GM12891 (cell line): ENCODE measurements around the gene CLCA2.

Source experiments
- POLR2A ChIP-seq: IDR thresholded peaks from 2 replicates; pipeline ENCODE4 v1.6.1; 2011; ENCODE audit warnings: low read depth, low read length, control low read depth
- POLR2AphosphoS5 ChIP-seq: IDR thresholded peaks from 2 replicates; pipeline ENCODE4 v1.6.1; 2011; ENCODE audit warnings: low read depth, low read length, control low read depth
- SPI1 ChIP-seq: IDR thresholded peaks from 2 replicates; pipeline ENCODE4 v1.6.1; 2011; ENCODE audit warnings: low read depth, low read length, control low read depth
- TAF1 ChIP-seq: IDR thresholded peaks from 2 replicates; pipeline ENCODE4 v1.6.1; 2011; ENCODE audit warnings: low read depth, low read length, control low read depth

GRCh38 chr1:86448670-86449069 lies 24.7 kb downstream of the CLCA2 start:
- TF ChIP-seq POLR2A (no peak), TAF1 (no peak), POLR2AphosphoS5 (no peak), SPI1 (no peak)
